ENCODE results near the gene THAP12. TPM values are rescaled to one million over a fixed set of nuclear protein-coding genes. Genes with fewer than 3 reads are reported as not detected.

THAP12 gene
- total RNA-seq, 1 donor from 2014 or later: 32.2 TPM

GRCh38 chr11:76400967-76401366 is 20.0 kb upstream of the THAP12 start:
- DNase-seq: no peak

DNA sequence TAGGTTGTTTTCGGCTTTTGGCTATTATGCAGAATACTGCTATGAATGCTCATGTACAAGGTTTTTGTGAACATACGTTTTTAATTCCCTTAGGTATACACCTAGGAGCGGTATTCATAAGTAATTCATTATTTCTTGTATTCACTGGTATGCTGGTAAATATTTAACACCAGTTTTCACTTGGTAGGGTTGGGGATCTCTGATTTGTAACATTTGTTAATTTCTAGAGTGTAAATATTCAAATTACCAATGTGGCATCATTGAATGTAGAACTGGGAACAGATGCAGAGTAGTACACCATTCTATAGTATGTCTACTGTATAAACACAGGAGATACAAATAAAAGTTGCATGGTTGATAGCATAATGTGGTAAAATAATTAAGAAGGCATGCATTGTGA is 16.5 kb upstream of the THAP12 start:
- TF ChIP-seq CTCF (IDR thresholded peaks at IDR 0.05; ENCODE audit: partially characterized antibody, unreplicated experiment): no peak
- DNase-seq: no peak
- no peak overlapping the region for H3K27ac Mint-ChIP-seq (ENCODE audit: unreplicated experiment)
- no peak overlapping the region for H3K4me3 Mint-ChIP-seq (ENCODE audit: unreplicated experiment)
- peaks cover 7% of the 10 kb centered on the region for H3K27me3 Mint-ChIP-seq (ENCODE audit: unreplicated experiment)
- H3K36me3 Mint-ChIP-seq (ENCODE audit: unreplicated experiment): no peaks in the 10 kb centered on the region
- H3K4me1 Mint-ChIP-seq (ENCODE audit: low read depth, unreplicated experiment): no peaks in the 10 kb centered on the region
- H3K9me3 Mint-ChIP-seq (ENCODE audit: unreplicated experiment): peaks cover 1% of the 10 kb centered on the region

More at GRCh38 chr11:76400967-76401366, 20.0 kb upstream of the THAP12 start:
- no peak overlapping the region for H3K4me3 Mint-ChIP-seq (ENCODE audit: unreplicated experiment)
- peaks cover 7% of the 10 kb centered on the region for H3K27me3 Mint-ChIP-seq (ENCODE audit: unreplicated experiment)
- no peak for TF ChIP-seq CTCF (IDR thresholded peaks at IDR 0.05; ENCODE audit: partially characterized antibody, unreplicated experiment)
- no peaks in the 10 kb centered on the region for H3K4me1 Mint-ChIP-seq (ENCODE audit: low read depth, unreplicated experiment)
- H3K27ac Mint-ChIP-seq (ENCODE audit: unreplicated experiment): no peak overlapping the region
- H3K36me3 Mint-ChIP-seq (ENCODE audit: unreplicated experiment): no peaks in the 10 kb centered on the region
- peaks cover 1% of the 10 kb centered on the region for H3K9me3 Mint-ChIP-seq (ENCODE audit: unreplicated experiment)

DNA sequence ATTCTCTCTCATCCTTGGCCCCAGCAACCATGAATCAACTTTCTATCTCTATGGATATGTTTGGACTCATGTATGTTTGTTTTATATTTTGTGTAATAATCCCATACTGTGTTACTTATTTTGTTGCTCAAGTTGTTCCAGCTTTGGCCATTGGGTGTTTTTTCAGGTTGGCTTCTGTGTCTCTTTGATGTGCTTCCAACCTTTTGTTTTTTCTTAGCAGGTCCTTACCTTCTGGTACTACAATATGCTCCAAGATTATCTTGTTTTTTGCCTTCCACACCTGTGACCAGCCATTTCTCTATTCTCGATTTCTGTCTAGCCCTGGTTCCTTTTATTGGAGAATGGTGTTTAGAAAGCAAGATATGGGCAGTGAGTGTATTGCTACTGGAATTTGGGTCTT is 14.4 kb upstream of the THAP12 start:
- Mint-ChIP-seq H3K4me1 (ENCODE audit: low read depth, unreplicated experiment) (no peaks in the 10 kb centered on the region), H3K9me3 (ENCODE audit: unreplicated experiment) (no peaks in the 10 kb centered on the region), H3K27ac (ENCODE audit: unreplicated experiment) (no peak overlapping the region), H3K4me3 (ENCODE audit: unreplicated experiment) (no peak overlapping the region), H3K36me3 (ENCODE audit: unreplicated experiment) (no peaks in the 10 kb centered on the region), H3K27me3 (ENCODE audit: unreplicated experiment) (peaks cover 2% of the 10 kb centered on the region)
- TF ChIP-seq CTCF (IDR thresholded peaks at IDR 0.05; ENCODE audit: partially characterized antibody, unreplicated experiment): no peak
- no peak for DNase-seq

- Mint-ChIP-seq H3K4me3 (ENCODE audit: unreplicated experiment) (no peak overlapping the region), H3K27ac (ENCODE audit: unreplicated experiment) (no peak overlapping the region), H3K4me1 (ENCODE audit: low read depth, unreplicated experiment) (no peaks in the 10 kb centered on the region), H3K36me3 (ENCODE audit: unreplicated experiment) (no peaks in the 10 kb centered on the region), H3K9me3 (ENCODE audit: unreplicated experiment) (no peaks in the 10 kb centered on the region), H3K27me3 (ENCODE audit: unreplicated experiment) (no peaks in the 10 kb centered on the region)
- TF ChIP-seq CTCF (IDR thresholded peaks at IDR 0.05; ENCODE audit: partially characterized antibody, unreplicated experiment): no peak
- no peak for DNase-seq
These were observed 13.5 kb upstream of the THAP12 start for GRCh38 chr11:76394411-76394810.

GRCh38 chr11:76392870-76393269 is 11.9 kb upstream of the THAP12 start:
- Mint-ChIP-seq H3K9me3 (ENCODE audit: unreplicated experiment) (no peaks in the 10 kb centered on the region), H3K27me3 (ENCODE audit: unreplicated experiment) (no peaks in the 10 kb centered on the region), H3K4me1 (ENCODE audit: low read depth, unreplicated experiment) (no peaks in the 10 kb centered on the region), H3K4me3 (ENCODE audit: unreplicated experiment) (no peak overlapping the region), H3K36me3 (ENCODE audit: unreplicated experiment) (no peaks in the 10 kb centered on the region), H3K27ac (ENCODE audit: unreplicated experiment) (no peak overlapping the region)
- no peak for TF ChIP-seq CTCF (IDR thresholded peaks at IDR 0.05; ENCODE audit: partially characterized antibody, unreplicated experiment)
- no peak for DNase-seq

Data from glutamatergic neuron (in vitro differentiated cells).